Stimulated activated naive B cell treated with anti-CD40 and anti-IgM and Interleukin-4, amounts not matched to agents 10 μg/mL and 1 μg/mL and 100 μg/mL, for 72 hours (primary cell): ENCODE data around the gene RRP9.
"Not testable (repeated sequence)": the region's sequence is repeated elsewhere in the genome, so short reads cannot be mapped to it uniquely, and the experiment has no call there.

Experiments
- ATAC-seq, 2 donors: fragments of 150-1000 bp; cut with Tn5 transposase; replicated peaks; 2 replicates each; pipeline ENCODE4 v1.10.0; 2021; ENCODE audit warnings: moderate library complexity in 1 of 2
- DNase-seq: peaks from one replicate; pipeline ENCODE4 v3.0.0; 2021
- H3K27ac Mint-ChIP-seq: one replicate; pipeline ENCODE4 v1.8.0; 2022; ENCODE audit warnings: mild to moderate bottlenecking, mixed read lengths
- H3K27me3 Mint-ChIP-seq, 2 donors: one replicate each; pipeline ENCODE4 v1.8.0; 2022; ENCODE audit warnings: mixed read lengths in 2 of 2
- H3K36me3 Mint-ChIP-seq, 2 donors: one replicate each; pipeline ENCODE4 v1.8.0; 2022; ENCODE audit warnings: mixed read lengths in 2 of 2, mild to moderate bottlenecking in 1 of 2
- H3K4me1 Mint-ChIP-seq, 2 donors: one replicate each; pipeline ENCODE4 v1.8.0; 2022; ENCODE audit warnings: mixed read lengths in 2 of 2, mild to moderate bottlenecking in 1 of 2
- H3K4me3 Mint-ChIP-seq, 2 donors: one replicate each; pipeline ENCODE4 v1.8.0; 2022; ENCODE audit warnings: mild to moderate bottlenecking in 2 of 2, mixed read lengths in 2 of 2, moderate library complexity in 1 of 2
- H3K9me3 Mint-ChIP-seq, 2 donors: one replicate each; pipeline ENCODE4 v1.8.0; 2022; ENCODE audit warnings: mixed read lengths in 2 of 2, mild to moderate bottlenecking in 1 of 2

The RRP9 gene

GRCh38 chr3:51941798-51942602 lies at the start of gene RRP9, which contains the start of gene PARP3:
Gene RRP9, minus strand, starts transcription at chr3:51941904. Its CDS starts 37 bp downstream, at chr3:51941867.
Gene PARP3, plus strand, starts transcription at chr3:51942363. Its CDS starts 993 bp downstream, at chr3:51943356.
- Mint-ChIP-seq H3K36me3 (peaks cover 40 to 63% of the 10 kb centered on the region in 2 donors), H3K4me3 (peak within 1 kb of the TSS; percentile 76 to 81), H3K27me3 (no peaks in the 10 kb centered on the region), H3K27ac (peak within 1 kb of the TSS; percentile 92), H3K4me1 (peaks cover 32 to 63% of the 10 kb centered on the region in 2 donors), H3K9me3 (no peaks in the 10 kb centered on the region)
- peak; percentile 88 to 90 for ATAC-seq
- peak; percentile 100 for DNase-seq

GRCh38 chr3:51990501-51990971 lies 48.8 kb upstream of the RRP9 start:
- Mint-ChIP-seq H3K4me1 (peaks cover 20 to 61% of the 10 kb centered on the region in 2 donors), H3K36me3 (peaks cover 43 to 53% of the 10 kb centered on the region in 2 donors), H3K27ac (peak overlapping the region; percentile 84)
- H3K9me3 Mint-ChIP-seq, H3K27me3 Mint-ChIP-seq, DNase-seq, ATAC-seq, H3K4me3 Mint-ChIP-seq: not testable (repeated sequence)

- peaks cover 24 to 61% of the 10 kb centered on the region in 2 donors for H3K4me1 Mint-ChIP-seq
- DNase-seq (no peak), ATAC-seq (no peak)
- H3K9me3 Mint-ChIP-seq, result no peaks in the 10 kb centered on the region
- H3K4me3 Mint-ChIP-seq, result no peak overlapping the region
- peaks cover 25 to 33% of the 10 kb centered on the region in 2 donors for H3K36me3 Mint-ChIP-seq
- peak overlapping the region; percentile 52 for H3K27ac Mint-ChIP-seq
- H3K27me3 Mint-ChIP-seq, result no peaks in the 10 kb centered on the region
Measured at GRCh38 chr3:51988286-51989146, 46.8 kb upstream of the RRP9 start.

- H3K27ac Mint-ChIP-seq, result no peak overlapping the region
Measured at GRCh38 chr3:51987568-51987967, 45.9 kb upstream of the RRP9 start.

GRCh38 chr3:51986010-51986947 lies 44.6 kb upstream of the RRP9 start:
- ATAC-seq (no peak), DNase-seq (no peak)
- Mint-ChIP-seq H3K4me1 (peaks cover 27 to 61% of the 10 kb centered on the region in 2 donors), H3K27ac (peak overlapping the region; percentile 42), H3K36me3 (peaks cover 9 to 14% of the 10 kb centered on the region in 2 donors), H3K9me3 (no peaks in the 10 kb centered on the region), H3K27me3 (no peaks in the 10 kb centered on the region), H3K4me3 (no peak overlapping the region)

More at GRCh38 chr3:51987568-51987967, 45.9 kb upstream of the RRP9 start:
- DNase-seq (no peak), ATAC-seq (no peak)
- Mint-ChIP-seq H3K27me3 (no peaks in the 10 kb centered on the region), H3K9me3 (no peaks in the 10 kb centered on the region), H3K36me3 (peaks cover 18 to 26% of the 10 kb centered on the region in 2 donors), H3K4me1 (peaks cover 27 to 63% of the 10 kb centered on the region in 2 donors), H3K4me3 (no peak overlapping the region)

GRCh38 chr3:51985063-51985462 lies 43.4 kb upstream of the RRP9 start:
- Mint-ChIP-seq H3K4me1 (peaks cover 26 to 58% of the 10 kb centered on the region in 2 donors), H3K4me3 (no peak overlapping the region), H3K36me3 (peaks cover 3 to 14% of the 10 kb centered on the region in 2 donors), H3K27ac (peak overlapping the region; percentile 31), H3K9me3 (no peaks in the 10 kb centered on the region), H3K27me3 (no peaks in the 10 kb centered on the region)
- no peak for DNase-seq
- ATAC-seq, result no peak

GRCh38 chr3:51984269-51984647 lies 42.6 kb upstream of the RRP9 start:
- Mint-ChIP-seq H3K27ac (peak overlapping the region; percentile 96), H3K9me3 (no peaks in the 10 kb centered on the region)
- no peak for ATAC-seq

GRCh38 chr3:51983578-51984268 lies 42.0 kb upstream of the RRP9 start:
- Mint-ChIP-seq H3K36me3 (peaks cover 2 to 10% of the 10 kb centered on the region in 2 donors), H3K9me3 (no peaks in the 10 kb centered on the region), H3K27ac (peak overlapping the region; percentile 96), H3K27me3 (no peaks in the 10 kb centered on the region), H3K4me1 (peaks cover 26 to 51% of the 10 kb centered on the region in 2 donors), H3K4me3 (peak overlapping the region; percentile 91)
- ATAC-seq (peak in 1 of 2 donors; percentile 0), DNase-seq (no peak)

More at GRCh38 chr3:51984269-51984647, 42.6 kb upstream of the RRP9 start:
- no peak for DNase-seq
- no peaks in the 10 kb centered on the region for H3K27me3 Mint-ChIP-seq
- H3K4me1 Mint-ChIP-seq, result peaks cover 26 to 57% of the 10 kb centered on the region in 2 donors
- H3K36me3 Mint-ChIP-seq, result peaks cover 3 to 14% of the 10 kb centered on the region in 2 donors
- H3K4me3 Mint-ChIP-seq, result peak overlapping the region; percentile 91

- ATAC-seq (peak; percentile 89), DNase-seq (peak; percentile 82)
- peaks cover 26 to 44% of the 10 kb centered on the region in 2 donors for H3K4me1 Mint-ChIP-seq
- no peaks in the 10 kb centered on the region for H3K9me3 Mint-ChIP-seq
- H3K36me3 Mint-ChIP-seq, result peaks cover 0 to 6% of the 10 kb centered on the region in 2 donors
- no peaks in the 10 kb centered on the region for H3K27me3 Mint-ChIP-seq
- H3K27ac Mint-ChIP-seq, result peak within 1 kb of the TSS; percentile 96
- H3K4me3 Mint-ChIP-seq, result peak within 1 kb of the TSS; percentile 91
Measured at GRCh38 chr3:51982838-51983577, 41.3 kb upstream of the RRP9 start, which contains the start of gene ACY1. Gene ACY1, plus strand, starts transcription at chr3:51983535. Its CDS starts 530 bp downstream, at chr3:51984065.

- H3K9me3 Mint-ChIP-seq, result no peaks in the 10 kb centered on the region
- H3K4me3 Mint-ChIP-seq, result peak overlapping the region; percentile 91
- H3K36me3 Mint-ChIP-seq, result peaks cover 0 to 6% of the 10 kb centered on the region in 2 donors
- peak; percentile 61 to 64 for ATAC-seq
- H3K4me1 Mint-ChIP-seq, result peaks cover 28 to 43% of the 10 kb centered on the region in 2 donors
- H3K27me3 Mint-ChIP-seq, result no peaks in the 10 kb centered on the region
- peak; percentile 39 for DNase-seq
- peak overlapping the region; percentile 96 for H3K27ac Mint-ChIP-seq
Measured at GRCh38 chr3:51982352-51982837, 40.7 kb upstream of the RRP9 start.

- peaks cover 0 to 6% of the 10 kb centered on the region in 2 donors for H3K36me3 Mint-ChIP-seq
- peaks cover 36 to 61% of the 10 kb centered on the region in 2 donors for H3K4me1 Mint-ChIP-seq
- DNase-seq, result no peak
- no peak overlapping the region for H3K4me3 Mint-ChIP-seq
- H3K27ac Mint-ChIP-seq, result peak overlapping the region; percentile 37
- H3K9me3 Mint-ChIP-seq, result no peaks in the 10 kb centered on the region
- H3K27me3 Mint-ChIP-seq, result no peaks in the 10 kb centered on the region
- no peak for ATAC-seq
Measured at GRCh38 chr3:51980253-51980652, 38.5 kb upstream of the RRP9 start.

GRCh38 chr3:51978143-51978502 lies 36.4 kb upstream of the RRP9 start:
- H3K27ac Mint-ChIP-seq, result no peak overlapping the region
- H3K36me3 Mint-ChIP-seq, result peaks cover 2 to 11% of the 10 kb centered on the region in 2 donors
- no peak for DNase-seq
- ATAC-seq, result no peak
- H3K9me3 Mint-ChIP-seq, result no peaks in the 10 kb centered on the region
- H3K27me3 Mint-ChIP-seq, result no peaks in the 10 kb centered on the region
- no peak overlapping the region for H3K4me3 Mint-ChIP-seq
- H3K4me1 Mint-ChIP-seq, result peaks cover 35 to 59% of the 10 kb centered on the region in 2 donors
